Colonic mucosa (tissue), 4 donors: ENCODE data around the gene VPS4B. TPM values are rescaled to one million over a fixed set of nuclear protein-coding genes. Genes with fewer than 3 reads are reported as not detected.

Source experiments
- DNase-seq: peaks from one replicate; pipeline ENCODE4 v3.0.0-alpha.2; 2020
- H3K27ac ChIP-seq: fragments of 200-600 bp; one replicate; pipeline ENCODE4 v1.8.0; 2021
- H3K27me3 ChIP-seq: fragments of 200-600 bp; one replicate; pipeline ENCODE4 v1.8.0; 2021
- H3K36me3 ChIP-seq: fragments of 200-600 bp; one replicate; pipeline ENCODE4 v1.8.0; 2021
- H3K4me1 ChIP-seq: fragments of 200-600 bp; one replicate; pipeline ENCODE4 v1.8.0; 2021; ENCODE audit warnings: mild to moderate bottlenecking
- H3K4me3 ChIP-seq: fragments of 200-600 bp; one replicate; pipeline ENCODE4 v1.8.0; 2021
- H3K9ac ChIP-seq, 2 donors: one replicate each; pipeline ENCODE4 v1.7.0; 2013; ENCODE audit warnings: control low read depth in 2 of 2, low read depth in 2 of 2, low read length in 2 of 2
- H3K9me3 ChIP-seq: fragments of 200-600 bp; one replicate; pipeline ENCODE4 v1.8.0; 2021
- intact Hi-C: fragments of 100-400 bp; cut with DNase I; formaldehyde crosslinking; loops from one replicate; pipeline ENCODE4 v1.14.1; 2022
- total RNA-seq, 2 donors: library from RNA; stranded (reverse); fragmentation: NEBNext Ultra II Directional in 1 of 2; extraction: Animal tissue kit (Norgen Biotek cat#: 25700) in 1 of 2; gene quantifications; one replicate each; pipeline ENCODE4 v1.2.1, GENCODE V29; 2021
- TF ChIP-seq, protein P1 (sequence below): fragments of 200-600 bp; IDR thresholded peaks from one replicate; pipeline ENCODE4 v1.8.0; 2022; ENCODE audit warnings: antibody characterized with exemption, mild to moderate bottlenecking
- donor health status: healthy.
- donor health status: DM: no; HTN: no; CAD: no.
- donor health status: DM: no; HTN: no; CAD: no.

Gene VPS4B
- total RNA-seq, 2 donors from 2014 or later: 96.3 to 127 TPM

GRCh38 chr18:63402246-63403162 lies 19.8 kb downstream of the VPS4B start:
- DNase-seq: no peak
- H3K27ac ChIP-seq: no peak overlapping the region
- intact Hi-C loops: no loop called here
- H3K36me3 ChIP-seq: peaks cover 18% of the 10 kb centered on the region
- no peaks in the 10 kb centered on the region for H3K27me3 ChIP-seq
- no peak overlapping the region for H3K4me3 ChIP-seq
- H3K9me3 ChIP-seq: no peaks in the 10 kb centered on the region
- no peaks in the 10 kb centered on the region for H3K4me1 ChIP-seq
- H3K9ac ChIP-seq: no peak overlapping the region
- TF ChIP-seq, protein P1, sequence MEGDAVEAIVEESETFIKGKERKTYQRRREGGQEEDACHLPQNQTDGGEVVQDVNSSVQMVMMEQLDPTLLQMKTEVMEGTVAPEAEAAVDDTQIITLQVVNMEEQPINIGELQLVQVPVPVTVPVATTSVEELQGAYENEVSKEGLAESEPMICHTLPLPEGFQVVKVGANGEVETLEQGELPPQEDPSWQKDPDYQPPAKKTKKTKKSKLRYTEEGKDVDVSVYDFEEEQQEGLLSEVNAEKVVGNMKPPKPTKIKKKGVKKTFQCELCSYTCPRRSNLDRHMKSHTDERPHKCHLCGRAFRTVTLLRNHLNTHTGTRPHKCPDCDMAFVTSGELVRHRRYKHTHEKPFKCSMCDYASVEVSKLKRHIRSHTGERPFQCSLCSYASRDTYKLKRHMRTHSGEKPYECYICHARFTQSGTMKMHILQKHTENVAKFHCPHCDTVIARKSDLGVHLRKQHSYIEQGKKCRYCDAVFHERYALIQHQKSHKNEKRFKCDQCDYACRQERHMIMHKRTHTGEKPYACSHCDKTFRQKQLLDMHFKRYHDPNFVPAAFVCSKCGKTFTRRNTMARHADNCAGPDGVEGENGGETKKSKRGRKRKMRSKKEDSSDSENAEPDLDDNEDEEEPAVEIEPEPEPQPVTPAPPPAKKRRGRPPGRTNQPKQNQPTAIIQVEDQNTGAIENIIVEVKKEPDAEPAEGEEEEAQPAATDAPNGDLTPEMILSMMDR: no peak

GRCh38 chr18:63399300-63399699 lies 23.0 kb downstream of the VPS4B start:
- intact Hi-C loops: no loop called here
- Histone ChIP-seq H3K4me1 (no peaks in the 10 kb centered on the region), H3K27ac (no peak overlapping the region), H3K4me3 (no peak overlapping the region), H3K27me3 (no peaks in the 10 kb centered on the region), H3K9me3 (no peaks in the 10 kb centered on the region), H3K9ac (no peak overlapping the region), H3K36me3 (peaks cover 13% of the 10 kb centered on the region)
- TF ChIP-seq, protein P1: no peak
- no peak for DNase-seq

- Histone ChIP-seq H3K36me3 (peaks cover 14% of the 10 kb centered on the region), H3K27me3 (no peaks in the 10 kb centered on the region), H3K4me1 (no peaks in the 10 kb centered on the region), H3K9ac (no peak overlapping the region), H3K4me3 (no peak overlapping the region), H3K27ac (no peak overlapping the region), H3K9me3 (no peaks in the 10 kb centered on the region)
- TF ChIP-seq, protein P1: no peak
- no peak for DNase-seq
- intact Hi-C loops: no loop called here
Measured at GRCh38 chr18:63397349-63397748, 24.9 kb downstream of the VPS4B start.

GRCh38 chr18:63395503-63395902 lies 26.8 kb downstream of the VPS4B start:
- TF ChIP-seq, protein P1: no peak
- Histone ChIP-seq H3K27me3 (no peaks in the 10 kb centered on the region), H3K27ac (no peak overlapping the region), H3K4me3 (no peak overlapping the region), H3K9me3 (no peaks in the 10 kb centered on the region), H3K4me1 (no peaks in the 10 kb centered on the region), H3K9ac (no peak overlapping the region), H3K36me3 (peaks cover 5% of the 10 kb centered on the region)
- DNase-seq: no peak
- intact Hi-C loops: no loop called here

DNA sequence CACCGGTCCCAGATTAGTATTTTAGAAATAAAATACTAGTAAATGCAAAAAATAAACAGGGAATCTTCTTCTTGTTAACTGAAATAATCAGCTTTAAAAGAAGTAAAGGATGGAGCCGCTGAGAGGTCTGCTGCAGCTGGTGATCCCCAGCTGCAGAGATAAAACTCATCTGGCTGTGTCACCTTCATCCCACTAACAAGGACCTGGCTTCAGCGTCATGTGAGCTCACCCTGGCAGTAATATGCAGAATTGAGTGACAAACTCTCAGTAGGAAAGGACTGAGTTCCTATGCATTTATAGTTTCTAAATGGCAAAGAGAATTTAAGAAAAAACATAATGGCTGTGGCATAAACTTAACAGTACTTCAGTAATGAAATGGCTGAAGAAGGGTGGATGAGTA lies 27.3 kb downstream of the VPS4B start:
- H3K9me3 ChIP-seq: no peaks in the 10 kb centered on the region
- no peak overlapping the region for H3K9ac ChIP-seq
- H3K4me3 ChIP-seq: no peak overlapping the region
- TF ChIP-seq, protein P1: no peak
- intact Hi-C loops: loop anchor here (5.0 kb wide), 1 partner anchor 43 kb away; no protein-coding TSS in a partner anchor
- peaks cover 5% of the 10 kb centered on the region for H3K36me3 ChIP-seq
- H3K27ac ChIP-seq: no peak overlapping the region
- no peak for DNase-seq
- H3K27me3 ChIP-seq: no peaks in the 10 kb centered on the region
- H3K4me1 ChIP-seq: no peaks in the 10 kb centered on the region
